Kidney tubule cell (primary cell): Measurements from ENCODE around the gene TTC38.
"Not testable (repeated sequence)": the region's sequence is repeated elsewhere in the genome, so short reads cannot be mapped to it uniquely, and the experiment has no call there.

Experiments used
- DNase-seq: peaks from one replicate; pipeline ENCODE4 v3.0.0-alpha.2; 2018; ENCODE audit warnings: low spot score

Gene TTC38

GRCh38 chr22:46246178-46246577, 21.6 kb upstream of the TTC38 start:
- no peak for DNase-seq

DNA sequence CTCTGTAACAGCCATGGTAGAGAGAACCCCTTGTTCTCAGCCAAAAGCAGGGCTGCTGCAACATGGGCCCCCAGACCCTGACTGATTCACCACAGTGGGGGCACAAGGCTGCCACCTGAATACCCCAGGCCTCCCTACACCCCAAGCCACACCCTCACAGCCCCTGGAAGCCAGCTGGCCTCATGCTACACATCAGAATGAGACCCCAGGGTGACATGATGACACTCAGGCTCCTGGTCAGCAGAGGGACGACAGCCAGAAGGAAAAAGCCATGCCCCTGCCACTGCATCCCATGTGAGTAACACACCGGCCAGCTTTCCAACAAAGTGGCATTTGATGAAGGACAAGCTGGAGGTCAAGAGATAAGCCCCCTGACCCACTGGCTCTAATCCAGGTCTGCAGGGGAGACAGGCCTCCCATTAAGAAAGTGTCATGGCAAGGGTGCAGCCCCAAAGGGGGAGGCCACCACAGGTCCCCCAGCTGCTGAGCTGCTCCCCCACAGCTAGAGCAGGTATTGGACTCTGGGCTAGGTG, 20.3 kb upstream of the TTC38 start:
- DNase-seq, result no peak

DNA sequence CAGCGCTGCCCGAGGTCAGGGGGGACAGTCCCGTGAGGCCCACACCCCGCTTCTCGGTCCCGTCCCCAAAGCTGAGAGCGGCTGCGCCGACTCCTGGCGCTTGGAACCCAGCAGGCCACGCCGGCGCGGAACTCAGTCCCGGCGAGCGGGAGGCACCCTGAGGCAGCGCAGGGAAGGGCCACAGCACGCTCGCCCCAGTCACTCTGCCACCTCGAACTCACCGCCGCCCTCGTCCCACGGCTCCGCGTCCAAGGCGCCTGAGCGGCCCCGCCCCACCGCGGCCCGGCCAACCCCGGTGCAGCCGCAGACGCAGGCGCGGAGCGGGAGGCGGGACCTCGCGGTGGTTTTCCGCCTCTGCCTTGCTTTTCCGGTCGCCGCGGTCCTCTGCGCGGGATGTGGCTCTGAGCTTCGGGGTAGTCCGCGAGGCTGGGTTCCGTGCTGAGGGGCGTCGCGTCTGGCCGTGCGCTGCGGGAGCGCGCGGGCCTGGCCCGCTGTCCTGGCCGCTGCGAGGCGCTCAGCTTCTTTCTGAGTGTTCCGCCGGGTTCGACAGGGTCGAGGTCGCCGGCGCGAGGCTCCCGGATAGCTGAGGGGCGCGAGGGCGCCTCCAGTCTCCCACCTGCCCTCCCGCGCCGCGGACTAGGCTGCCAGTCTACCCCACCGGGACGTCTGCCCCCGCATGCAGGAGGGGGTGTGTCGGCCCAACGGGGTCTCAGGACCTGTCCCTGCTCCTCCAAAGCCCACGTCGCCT, 17.6 kb upstream of the TTC38 start, which contains the start of gene CDPF1:
CDPF1 (minus strand) TSS at position 259 of the 748 bp plus-strand sequence. CDS start 2,009 bp downstream, outside the sequence.
- DNase-seq, result peak; percentile 90

- DNase-seq, result no peak
These were observed 17.1 kb upstream of the TTC38 start for GRCh38 chr22:46250783-46251125.

- no peak for DNase-seq
These were observed 16.5 kb upstream of the TTC38 start for GRCh38 chr22:46251266-46251665.

DNA sequence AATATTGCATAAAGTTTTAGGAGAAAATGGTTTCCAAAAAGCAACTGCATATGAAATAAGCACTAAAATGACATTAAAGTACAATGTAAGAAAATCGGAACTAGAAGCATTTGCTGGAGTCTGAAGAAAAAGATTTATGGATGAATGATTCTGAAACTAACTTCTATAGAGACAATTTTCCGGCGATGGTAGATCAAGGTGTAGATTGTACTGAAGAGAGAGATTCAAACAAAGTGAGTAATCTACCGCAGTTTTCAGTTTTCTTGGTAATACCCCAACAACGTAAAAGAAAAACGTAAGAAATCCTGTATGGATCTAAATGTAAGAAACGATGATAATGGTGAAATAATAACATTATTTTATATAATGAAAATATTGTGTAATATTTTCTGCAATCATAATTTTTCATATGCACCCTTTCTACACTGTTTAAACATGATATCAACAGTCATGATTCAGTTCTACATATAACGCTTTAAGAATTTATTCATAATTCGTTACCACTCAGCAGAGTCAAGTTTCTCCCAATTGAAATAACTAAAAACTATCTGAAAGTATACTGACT, 15.9 kb upstream of the TTC38 start:
- DNase-seq, result no peak

GRCh38 chr22:46256358-46256958, 11.3 kb upstream of the TTC38 start:
- peak; percentile 5 for DNase-seq

DNA sequence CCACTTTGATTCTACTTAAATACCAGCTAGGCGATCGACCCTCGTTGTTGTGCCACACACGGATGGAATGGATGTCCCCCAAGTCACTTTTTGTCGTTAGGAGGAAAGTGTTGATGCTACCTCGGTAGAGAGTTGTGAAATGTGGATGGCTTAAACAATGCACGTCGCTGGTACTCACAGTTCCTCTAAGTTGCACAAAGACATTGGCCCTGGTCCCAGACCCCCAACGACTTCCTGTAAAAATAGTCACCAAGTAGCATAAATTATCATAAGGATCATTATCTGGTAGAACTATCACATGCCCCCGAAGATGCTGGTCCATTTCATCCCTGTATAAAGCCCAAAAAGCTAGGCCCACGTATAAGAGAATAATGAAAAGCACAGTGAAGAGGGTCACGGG, 8.4 kb upstream of the TTC38 start:
- DNase-seq, result no peak

- DNase-seq, result no peak
These were observed 7.8 kb upstream of the TTC38 start for GRCh38 chr22:46260038-46260437.

GRCh38 chr22:46262449-46263215, 5.2 kb upstream of the TTC38 start:
- peak; percentile 20 for DNase-seq

GRCh38 chr22:46263216-46263590, 4.6 kb upstream of the TTC38 start, which contains the start of gene PKDREJ:
Gene PKDREJ, minus strand, starts transcription at chr22:46263343. Its CDS starts 21 bp downstream, at chr22:46263322.
- no peak for DNase-seq

- not testable (repeated sequence) for DNase-seq
These were observed 3.3 kb upstream of the TTC38 start for GRCh38 chr22:46264520-46264919.

- DNase-seq, result not testable (repeated sequence)
These were observed 2.2 kb upstream of the TTC38 start for GRCh38 chr22:46265627-46266026.

- no peak for DNase-seq
These were observed 1.8 kb downstream of the TTC38 start for GRCh38 chr22:46269564-46269963.

DNA sequence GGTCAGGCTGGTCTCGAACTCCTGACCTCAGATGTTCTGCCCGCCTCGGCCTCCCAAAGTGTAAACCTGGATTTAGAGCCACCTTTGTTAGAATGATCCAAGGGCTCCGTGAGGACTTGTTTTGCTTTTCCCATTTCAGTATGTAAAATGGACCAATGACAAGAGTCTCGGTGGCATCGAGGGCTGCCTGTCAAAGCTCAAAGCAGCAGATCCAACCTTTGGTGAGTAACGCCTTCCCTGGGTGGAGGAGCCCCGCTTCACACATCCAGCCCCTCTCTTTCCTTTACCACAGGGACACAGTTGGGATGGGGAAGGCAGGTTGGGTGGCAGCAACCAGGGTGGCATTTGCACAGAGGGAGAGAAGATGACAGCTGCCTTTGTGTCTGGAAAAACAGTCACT, 4.4 kb downstream of the TTC38 start:
- no peak for DNase-seq

- DNase-seq, result no peak
These were observed 5.1 kb downstream of the TTC38 start for GRCh38 chr22:46272762-46273431.

GRCh38 chr22:46273432-46274148, 5.8 kb downstream of the TTC38 start:
- DNase-seq, result no peak

DNA sequence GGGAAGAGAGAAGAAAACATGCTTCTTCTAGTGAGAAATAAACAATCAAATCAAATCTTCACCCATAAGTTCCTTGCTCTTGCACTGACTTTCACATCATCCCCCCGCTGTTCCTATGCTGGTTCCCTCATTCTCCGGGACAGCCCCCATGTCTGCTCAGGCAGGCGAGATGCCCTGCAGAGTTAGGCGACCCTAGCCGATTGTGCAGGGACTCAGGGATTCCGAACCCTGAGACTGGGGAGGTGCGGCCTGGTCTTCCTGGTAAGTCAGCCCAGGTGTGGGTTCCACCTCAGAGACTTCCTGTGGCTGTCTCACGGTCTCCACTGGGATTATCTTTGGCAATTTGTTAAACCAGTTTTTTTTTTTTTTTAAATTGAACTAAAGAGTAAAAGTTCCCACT, 6.6 kb downstream of the TTC38 start:
- no peak for DNase-seq

DNA sequence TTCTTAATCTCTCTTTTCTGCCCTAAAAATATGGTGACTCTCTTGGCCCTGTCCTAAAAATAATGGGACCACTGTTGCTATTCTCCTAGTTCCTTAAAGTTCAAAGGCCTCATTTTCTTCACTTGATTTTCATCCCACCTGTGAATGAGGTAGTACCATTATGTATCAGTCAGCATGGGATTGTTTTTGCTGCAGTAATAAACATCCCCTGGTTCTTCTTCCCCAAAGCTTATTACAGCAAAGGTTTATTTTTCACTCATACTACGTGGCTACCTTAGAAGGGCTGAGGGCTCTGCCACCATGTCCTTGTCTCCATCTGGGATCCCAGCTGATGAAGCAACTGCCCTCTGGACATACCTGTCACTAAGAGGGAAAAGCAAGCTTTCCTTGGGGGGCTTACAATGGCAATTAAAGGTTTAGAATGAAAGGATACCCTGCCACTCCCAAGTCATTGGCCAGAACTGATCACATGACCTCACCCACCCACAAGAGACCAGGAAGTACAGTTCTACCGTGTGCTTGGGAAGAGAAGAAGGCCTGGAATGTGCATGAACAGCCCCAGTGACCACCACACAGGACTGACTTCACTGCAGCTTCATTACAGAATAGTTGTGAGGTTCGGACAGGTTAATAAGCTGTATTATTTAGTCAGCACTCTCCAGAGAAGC, 7.8 kb downstream of the TTC38 start:
- peak; percentile 8 for DNase-seq

- no peak for DNase-seq
These were observed 8.8 kb downstream of the TTC38 start for GRCh38 chr22:46276563-46276962.
